ENCODE data around the gene DOCK3.

Gene DOCK3

GRCh38 chr3:51371943-51372557 is 697.3 kb downstream of the DOCK3 start:
- no peaks in the 10 kb centered on the region for H3K4me1 Mint-ChIP-seq
- H3K4me3 Mint-ChIP-seq = no peak overlapping the region
- peaks cover 30% of the 10 kb centered on the region for H3K27me3 Mint-ChIP-seq
- no peak overlapping the region for H3K27ac Mint-ChIP-seq
- ATAC-seq (ENCODE audit: low read depth) (peak; percentile 47), DNase-seq (ENCODE audit: low spot score in 2 of 2) (peak in 1 of 2 donors; percentile 42)
- H3K36me3 Mint-ChIP-seq = no peaks in the 10 kb centered on the region
- H3K9me3 Mint-ChIP-seq = no peaks in the 10 kb centered on the region

GRCh38 chr3:51373658-51374421 is 699.1 kb downstream of the DOCK3 start:
- no peak overlapping the region for H3K27ac Mint-ChIP-seq
- no peak overlapping the region for H3K4me3 Mint-ChIP-seq
- H3K9me3 Mint-ChIP-seq = no peaks in the 10 kb centered on the region
- ATAC-seq (ENCODE audit: low read depth) (no peak), DNase-seq (ENCODE audit: low spot score in 2 of 2) (no peak)
- no peaks in the 10 kb centered on the region for H3K4me1 Mint-ChIP-seq
- H3K36me3 Mint-ChIP-seq = no peaks in the 10 kb centered on the region
- peaks cover 22% of the 10 kb centered on the region for H3K27me3 Mint-ChIP-seq

- no peaks in the 10 kb centered on the region for H3K36me3 Mint-ChIP-seq
- no peak overlapping the region for H3K27ac Mint-ChIP-seq
- ATAC-seq (ENCODE audit: low read depth) = no peak
- H3K4me1 Mint-ChIP-seq = no peaks in the 10 kb centered on the region
- H3K4me3 Mint-ChIP-seq = no peak overlapping the region
- H3K9me3 Mint-ChIP-seq = no peaks in the 10 kb centered on the region
- no peak for DNase-seq (ENCODE audit: low spot score in 2 of 2)
- peaks cover 18% of the 10 kb centered on the region for H3K27me3 Mint-ChIP-seq
Measured at GRCh38 chr3:51374456-51374855, 699.7 kb downstream of the DOCK3 start.

GRCh38 chr3:51375136-51375535 is 700.4 kb downstream of the DOCK3 start:
- H3K27ac Mint-ChIP-seq = no peak overlapping the region
- no peak for ATAC-seq (ENCODE audit: low read depth)
- no peak overlapping the region for H3K4me3 Mint-ChIP-seq
- peaks cover 16% of the 10 kb centered on the region for H3K27me3 Mint-ChIP-seq
- DNase-seq (ENCODE audit: low spot score in 2 of 2) = no peak
- H3K36me3 Mint-ChIP-seq = no peaks in the 10 kb centered on the region
- H3K4me1 Mint-ChIP-seq = no peaks in the 10 kb centered on the region
- no peaks in the 10 kb centered on the region for H3K9me3 Mint-ChIP-seq

GRCh38 chr3:51375571-51375970 is 700.8 kb downstream of the DOCK3 start:
- DNase-seq (ENCODE audit: low spot score in 2 of 2) (no peak), ATAC-seq (ENCODE audit: low read depth) (no peak)
- H3K27ac Mint-ChIP-seq = no peak overlapping the region
- no peak overlapping the region for H3K4me3 Mint-ChIP-seq
- no peaks in the 10 kb centered on the region for H3K9me3 Mint-ChIP-seq
- H3K4me1 Mint-ChIP-seq = no peaks in the 10 kb centered on the region
- peaks cover 16% of the 10 kb centered on the region for H3K27me3 Mint-ChIP-seq
- H3K36me3 Mint-ChIP-seq = no peaks in the 10 kb centered on the region

- no peaks in the 10 kb centered on the region for H3K36me3 Mint-ChIP-seq
- H3K4me1 Mint-ChIP-seq = no peaks in the 10 kb centered on the region
- DNase-seq (ENCODE audit: low spot score in 2 of 2) (no peak), ATAC-seq (ENCODE audit: low read depth) (no peak)
- H3K27me3 Mint-ChIP-seq = peaks cover 16% of the 10 kb centered on the region
- H3K27ac Mint-ChIP-seq = no peak overlapping the region
- H3K4me3 Mint-ChIP-seq = no peak overlapping the region
- no peaks in the 10 kb centered on the region for H3K9me3 Mint-ChIP-seq
Measured at GRCh38 chr3:51378065-51378464, 703.3 kb downstream of the DOCK3 start.

GRCh38 chr3:51378726-51379125 is 704.0 kb downstream of the DOCK3 start:
- Mint-ChIP-seq H3K36me3 (no peaks in the 10 kb centered on the region), H3K4me1 (no peaks in the 10 kb centered on the region), H3K27ac (no peak overlapping the region), H3K27me3 (peaks cover 14% of the 10 kb centered on the region), H3K4me3 (no peak overlapping the region), H3K9me3 (no peaks in the 10 kb centered on the region)
- ATAC-seq (ENCODE audit: low read depth) (no peak), DNase-seq (ENCODE audit: low spot score in 2 of 2) (no peak)

GRCh38 chr3:51379301-51379700 is 704.6 kb downstream of the DOCK3 start:
- Mint-ChIP-seq H3K27ac (no peak overlapping the region), H3K4me3 (no peak overlapping the region), H3K9me3 (no peaks in the 10 kb centered on the region), H3K27me3 (peaks cover 11% of the 10 kb centered on the region), H3K36me3 (no peaks in the 10 kb centered on the region), H3K4me1 (peaks cover 3% of the 10 kb centered on the region)
- DNase-seq (ENCODE audit: low spot score in 2 of 2) (no peak), ATAC-seq (ENCODE audit: low read depth) (no peak)

GRCh38 chr3:51379746-51380455 is 705.2 kb downstream of the DOCK3 start:
- Mint-ChIP-seq H3K4me1 (peaks cover 3% of the 10 kb centered on the region), H3K36me3 (no peaks in the 10 kb centered on the region), H3K27me3 (peaks cover 9% of the 10 kb centered on the region), H3K9me3 (no peaks in the 10 kb centered on the region), H3K27ac (no peak overlapping the region), H3K4me3 (no peak overlapping the region)
- ATAC-seq (ENCODE audit: low read depth) (no peak), DNase-seq (ENCODE audit: low spot score in 2 of 2) (no peak)

- Mint-ChIP-seq H3K9me3 (no peaks in the 10 kb centered on the region), H3K27me3 (peaks cover 5% of the 10 kb centered on the region), H3K4me1 (peaks cover 6% of the 10 kb centered on the region), H3K4me3 (no peak overlapping the region), H3K27ac (no peak overlapping the region), H3K36me3 (no peaks in the 10 kb centered on the region)
- ATAC-seq (ENCODE audit: low read depth) (no peak), DNase-seq (ENCODE audit: low spot score in 2 of 2) (no peak)
Measured at GRCh38 chr3:51380601-51381332, 706.0 kb downstream of the DOCK3 start.

- DNase-seq (ENCODE audit: low spot score in 2 of 2) = no peak
- peaks cover 3% of the 10 kb centered on the region for H3K27me3 Mint-ChIP-seq
- H3K4me1 Mint-ChIP-seq = peaks cover 12% of the 10 kb centered on the region
- H3K4me3 Mint-ChIP-seq = no peak overlapping the region
- ATAC-seq (ENCODE audit: low read depth) = no peak
- no peak overlapping the region for H3K27ac Mint-ChIP-seq
- H3K36me3 Mint-ChIP-seq = no peaks in the 10 kb centered on the region
- H3K9me3 Mint-ChIP-seq = no peaks in the 10 kb centered on the region
Measured at GRCh38 chr3:51381333-51381705, 706.6 kb downstream of the DOCK3 start.

- no peak for ATAC-seq (ENCODE audit: low read depth)
Measured at GRCh38 chr3:51382076-51382745, 707.5 kb downstream of the DOCK3 start.

GRCh38 chr3:51382947-51383578 is 708.3 kb downstream of the DOCK3 start:
- H3K4me1 Mint-ChIP-seq = peaks cover 22% of the 10 kb centered on the region
- H3K9me3 Mint-ChIP-seq = no peaks in the 10 kb centered on the region
- no peak overlapping the region for H3K27ac Mint-ChIP-seq
- ATAC-seq (ENCODE audit: low read depth) (no peak), DNase-seq (ENCODE audit: low spot score in 2 of 2) (no peak)
- no peaks in the 10 kb centered on the region for H3K27me3 Mint-ChIP-seq
- H3K36me3 Mint-ChIP-seq = peaks cover 9% of the 10 kb centered on the region
- peak overlapping the region; percentile 37 for H3K4me3 Mint-ChIP-seq

More at GRCh38 chr3:51382076-51382745, 707.5 kb downstream of the DOCK3 start:
- Mint-ChIP-seq H3K4me3 (no peak overlapping the region), H3K36me3 (peaks cover 3% of the 10 kb centered on the region), H3K27ac (no peak overlapping the region), H3K27me3 (no peaks in the 10 kb centered on the region), H3K4me1 (peaks cover 17% of the 10 kb centered on the region), H3K9me3 (no peaks in the 10 kb centered on the region)
- DNase-seq (ENCODE audit: low spot score in 2 of 2) = no peak

Data from memory B cell (primary cell).